ENCODE measurements around the gene NEDD4L. TPM values are rescaled to one million over a fixed set of nuclear protein-coding genes. Genes with fewer than 3 reads are reported as not detected.

Gene NEDD4L
- total RNA-seq, 1 donor from 2014 or later, result 162 TPM

DNA sequence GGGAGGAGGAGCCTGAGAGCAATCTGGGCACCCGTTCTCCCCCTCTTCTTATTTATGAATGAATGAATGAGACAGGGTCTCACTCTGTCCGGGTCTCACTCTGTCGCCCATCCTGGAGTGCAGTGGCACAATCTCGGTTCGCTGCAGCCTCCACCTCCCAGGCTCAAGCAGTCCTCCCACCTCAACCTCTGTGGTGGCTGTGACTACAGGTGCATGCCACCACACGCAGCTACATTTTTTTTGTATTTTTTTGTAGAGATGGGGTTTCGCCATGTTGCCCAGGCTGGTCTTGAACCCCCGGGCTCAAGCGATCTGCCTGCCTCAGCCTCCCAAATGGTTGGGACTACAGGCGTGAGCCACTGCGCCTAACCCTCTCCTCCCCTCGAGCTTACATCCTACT is 198.4 kb downstream of the NEDD4L start:
- Mint-ChIP-seq H3K27me3 (no peaks in the 10 kb centered on the region), H3K27ac (no peak overlapping the region), H3K4me3 (ENCODE audit: low read depth) (no peak overlapping the region), H3K36me3 (ENCODE audit: insufficient read depth) (peaks cover 3% of the 10 kb centered on the region), H3K4me1 (ENCODE audit: low read depth) (peaks cover 10% of the 10 kb centered on the region), H3K9me3 (ENCODE audit: low read depth) (no peaks in the 10 kb centered on the region)
- no peak for DNase-seq (ENCODE audit: low spot score, unreplicated experiment)
- TF ChIP-seq, protein P1, sequence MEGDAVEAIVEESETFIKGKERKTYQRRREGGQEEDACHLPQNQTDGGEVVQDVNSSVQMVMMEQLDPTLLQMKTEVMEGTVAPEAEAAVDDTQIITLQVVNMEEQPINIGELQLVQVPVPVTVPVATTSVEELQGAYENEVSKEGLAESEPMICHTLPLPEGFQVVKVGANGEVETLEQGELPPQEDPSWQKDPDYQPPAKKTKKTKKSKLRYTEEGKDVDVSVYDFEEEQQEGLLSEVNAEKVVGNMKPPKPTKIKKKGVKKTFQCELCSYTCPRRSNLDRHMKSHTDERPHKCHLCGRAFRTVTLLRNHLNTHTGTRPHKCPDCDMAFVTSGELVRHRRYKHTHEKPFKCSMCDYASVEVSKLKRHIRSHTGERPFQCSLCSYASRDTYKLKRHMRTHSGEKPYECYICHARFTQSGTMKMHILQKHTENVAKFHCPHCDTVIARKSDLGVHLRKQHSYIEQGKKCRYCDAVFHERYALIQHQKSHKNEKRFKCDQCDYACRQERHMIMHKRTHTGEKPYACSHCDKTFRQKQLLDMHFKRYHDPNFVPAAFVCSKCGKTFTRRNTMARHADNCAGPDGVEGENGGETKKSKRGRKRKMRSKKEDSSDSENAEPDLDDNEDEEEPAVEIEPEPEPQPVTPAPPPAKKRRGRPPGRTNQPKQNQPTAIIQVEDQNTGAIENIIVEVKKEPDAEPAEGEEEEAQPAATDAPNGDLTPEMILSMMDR (IDR thresholded peaks at IDR 0.05; ENCODE audit: unreplicated experiment), result no peak

- Mint-ChIP-seq H3K9me3 (ENCODE audit: low read depth) (no peaks in the 10 kb centered on the region), H3K27me3 (no peaks in the 10 kb centered on the region), H3K27ac (peak overlapping the region; percentile 2), H3K4me3 (ENCODE audit: low read depth) (no peak overlapping the region), H3K36me3 (ENCODE audit: insufficient read depth) (peaks cover 5% of the 10 kb centered on the region), H3K4me1 (ENCODE audit: low read depth) (peaks cover 12% of the 10 kb centered on the region)
- no peak for DNase-seq (ENCODE audit: low spot score, unreplicated experiment)
- TF ChIP-seq, protein P1 (IDR thresholded peaks at IDR 0.05; ENCODE audit: unreplicated experiment), result no peak
Measured at GRCh38 chr18:58242968-58243367, 198.9 kb downstream of the NEDD4L start.

DNA sequence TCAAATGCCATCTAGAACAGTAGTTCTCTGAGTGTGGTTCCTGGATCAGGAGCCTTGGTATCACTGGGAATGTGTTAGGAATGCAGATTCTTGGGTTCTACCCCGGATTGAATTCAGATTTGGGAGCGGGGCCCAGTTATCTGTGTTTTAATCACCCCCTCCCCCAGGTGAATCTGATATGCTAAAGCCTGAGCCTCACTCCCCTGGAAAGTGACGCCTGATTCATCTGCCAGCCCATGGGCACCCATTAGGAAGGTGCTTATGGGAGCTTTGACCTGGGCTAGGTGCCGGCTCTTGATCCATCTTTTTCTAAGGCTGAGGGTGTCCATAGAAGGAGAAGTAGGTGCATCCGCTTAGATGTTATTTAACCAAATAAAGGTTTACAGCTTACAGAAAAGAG is 199.4 kb downstream of the NEDD4L start:
- H3K9me3 Mint-ChIP-seq (ENCODE audit: low read depth), result no peaks in the 10 kb centered on the region
- no peaks in the 10 kb centered on the region for H3K27me3 Mint-ChIP-seq
- H3K36me3 Mint-ChIP-seq (ENCODE audit: insufficient read depth), result peaks cover 5% of the 10 kb centered on the region
- no peak for DNase-seq (ENCODE audit: low spot score, unreplicated experiment)
- H3K4me3 Mint-ChIP-seq (ENCODE audit: low read depth), result no peak overlapping the region
- TF ChIP-seq, protein P1 (IDR thresholded peaks at IDR 0.05; ENCODE audit: unreplicated experiment), result no peak
- H3K4me1 Mint-ChIP-seq (ENCODE audit: low read depth), result peaks cover 12% of the 10 kb centered on the region
- no peak overlapping the region for H3K27ac Mint-ChIP-seq

DNA sequence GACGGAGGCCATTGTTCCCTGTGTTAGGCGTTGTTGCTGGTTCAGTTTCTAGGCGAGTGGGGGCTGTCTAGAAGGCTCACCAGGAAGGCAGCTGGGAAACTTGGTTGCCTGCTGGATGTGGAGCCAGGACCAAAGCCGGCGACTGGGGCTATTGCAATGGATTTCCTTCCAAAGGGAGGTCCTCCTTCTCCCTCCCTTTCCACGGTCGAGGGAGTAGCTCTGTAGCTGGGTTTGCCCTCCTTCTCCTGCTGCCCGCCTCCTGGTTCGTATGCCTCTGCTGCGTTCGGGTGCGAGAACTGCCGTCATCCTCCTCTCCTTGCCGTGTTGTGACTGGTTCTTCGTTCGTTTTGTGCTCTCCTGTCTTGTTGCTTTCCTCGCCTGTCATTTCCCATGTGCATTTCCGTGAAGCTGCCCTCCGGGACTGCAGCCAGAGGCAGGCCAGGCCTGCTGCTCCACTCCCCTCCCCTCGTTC is 203.4 kb downstream of the NEDD4L start:
- no peak overlapping the region for H3K4me3 Mint-ChIP-seq (ENCODE audit: low read depth)
- no peaks in the 10 kb centered on the region for H3K27me3 Mint-ChIP-seq
- peaks cover 6% of the 10 kb centered on the region for H3K36me3 Mint-ChIP-seq (ENCODE audit: insufficient read depth)
- no peak for DNase-seq (ENCODE audit: low spot score, unreplicated experiment)
- H3K9me3 Mint-ChIP-seq (ENCODE audit: low read depth), result no peaks in the 10 kb centered on the region
- peak overlapping the region; percentile 0 for H3K27ac Mint-ChIP-seq
- TF ChIP-seq, protein P1 (IDR thresholded peaks at IDR 0.05; ENCODE audit: unreplicated experiment), result no peak
- peaks cover 4% of the 10 kb centered on the region for H3K4me1 Mint-ChIP-seq (ENCODE audit: low read depth)

GRCh38 chr18:58249712-58250111 is 205.7 kb downstream of the NEDD4L start:
- TF ChIP-seq, protein P1 (IDR thresholded peaks at IDR 0.05; ENCODE audit: unreplicated experiment), result no peak
- Mint-ChIP-seq H3K36me3 (ENCODE audit: insufficient read depth) (peaks cover 6% of the 10 kb centered on the region), H3K4me1 (ENCODE audit: low read depth) (peaks cover 10% of the 10 kb centered on the region), H3K9me3 (ENCODE audit: low read depth) (no peaks in the 10 kb centered on the region), H3K4me3 (ENCODE audit: low read depth) (no peak overlapping the region), H3K27ac (no peak overlapping the region), H3K27me3 (no peaks in the 10 kb centered on the region)
- DNase-seq (ENCODE audit: low spot score, unreplicated experiment), result no peak
